Measurements from ENCODE around the gene FANK1.
"Not testable (repeated sequence)": the region's sequence is repeated elsewhere in the genome, so short reads cannot be mapped to it uniquely, and the experiment has no call there.

Gene FANK1

DNA sequence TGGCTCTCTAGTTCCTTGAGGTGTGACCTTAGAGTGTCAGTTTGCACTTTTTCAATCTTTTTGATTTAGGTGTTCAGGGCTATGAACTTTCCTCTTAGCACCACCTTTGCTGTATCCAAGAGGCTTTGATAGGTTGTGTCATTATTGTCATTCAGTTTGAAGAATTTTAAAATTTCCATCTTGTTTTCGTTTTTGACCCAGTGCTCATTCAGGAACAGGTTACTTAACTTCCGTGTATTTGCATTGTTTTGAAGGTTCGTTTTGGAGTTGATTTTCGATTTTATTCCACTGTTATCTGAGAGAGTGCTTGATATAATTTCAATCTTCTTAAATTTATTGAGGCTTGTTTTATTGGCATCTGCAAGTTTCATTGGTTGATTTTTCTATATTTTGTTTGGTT, 37.3 kb downstream of the FANK1 start:
- no peak for FAIRE-seq

DNA sequence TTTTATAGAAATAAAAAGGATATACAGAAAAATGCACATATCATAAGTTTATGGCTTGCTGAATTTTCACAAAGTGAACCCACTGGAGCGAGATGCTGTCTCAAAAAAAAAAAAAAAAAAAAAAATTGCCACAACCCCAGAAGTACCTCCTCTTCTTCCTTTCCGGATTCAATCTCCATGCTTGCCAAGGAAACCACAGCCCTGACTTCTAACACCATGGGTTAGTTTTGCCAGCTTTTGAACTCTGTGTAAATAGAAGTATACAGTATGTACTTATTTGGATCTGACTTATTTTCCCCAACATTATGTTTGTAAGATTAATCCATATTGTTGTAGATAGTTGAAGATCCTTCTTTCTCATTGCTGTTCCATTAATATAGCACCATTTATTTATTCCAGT, 40.0 kb downstream of the FANK1 start:
- no peak for FAIRE-seq

DNA sequence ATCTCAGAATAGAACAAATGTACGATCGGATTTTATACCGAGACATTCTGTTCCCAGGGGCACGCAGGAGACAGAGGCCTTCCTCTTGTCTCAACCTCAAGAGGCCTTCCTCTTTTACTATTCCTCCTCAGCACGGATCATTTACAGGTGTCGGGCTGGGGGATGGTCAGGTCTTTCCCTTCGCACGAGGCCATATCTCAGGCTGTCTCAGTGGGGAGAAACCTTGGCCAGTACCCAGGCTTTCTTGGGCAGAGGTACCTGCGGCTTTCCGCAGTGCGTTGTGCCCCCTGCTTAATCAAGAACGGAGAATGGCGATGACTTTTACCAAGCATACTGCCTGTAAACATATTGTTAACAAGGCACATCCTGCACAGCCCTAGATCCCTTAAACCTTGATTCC, 44.2 kb downstream of the FANK1 start:
- FAIRE-seq: no peak

DNA sequence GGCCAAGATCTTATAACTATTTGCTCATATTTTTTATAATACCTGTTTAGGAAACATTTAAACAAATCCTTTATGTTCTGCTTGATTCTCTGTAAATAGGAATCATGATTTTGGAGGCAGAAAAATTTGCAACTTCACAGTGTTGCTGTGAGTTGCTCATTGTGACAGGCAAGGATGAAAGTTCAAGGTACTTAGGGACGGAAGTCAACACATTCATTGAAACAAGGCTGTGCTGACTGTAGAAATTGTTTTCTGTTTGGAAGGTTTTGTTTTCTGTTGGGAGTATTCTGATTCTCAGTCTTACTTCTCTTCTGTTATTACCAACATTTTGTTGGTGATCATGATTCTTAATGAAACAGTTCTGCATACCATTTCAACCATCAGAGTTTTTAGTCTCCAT, 54.9 kb downstream of the FANK1 start:
- FAIRE-seq: no peak

DNA sequence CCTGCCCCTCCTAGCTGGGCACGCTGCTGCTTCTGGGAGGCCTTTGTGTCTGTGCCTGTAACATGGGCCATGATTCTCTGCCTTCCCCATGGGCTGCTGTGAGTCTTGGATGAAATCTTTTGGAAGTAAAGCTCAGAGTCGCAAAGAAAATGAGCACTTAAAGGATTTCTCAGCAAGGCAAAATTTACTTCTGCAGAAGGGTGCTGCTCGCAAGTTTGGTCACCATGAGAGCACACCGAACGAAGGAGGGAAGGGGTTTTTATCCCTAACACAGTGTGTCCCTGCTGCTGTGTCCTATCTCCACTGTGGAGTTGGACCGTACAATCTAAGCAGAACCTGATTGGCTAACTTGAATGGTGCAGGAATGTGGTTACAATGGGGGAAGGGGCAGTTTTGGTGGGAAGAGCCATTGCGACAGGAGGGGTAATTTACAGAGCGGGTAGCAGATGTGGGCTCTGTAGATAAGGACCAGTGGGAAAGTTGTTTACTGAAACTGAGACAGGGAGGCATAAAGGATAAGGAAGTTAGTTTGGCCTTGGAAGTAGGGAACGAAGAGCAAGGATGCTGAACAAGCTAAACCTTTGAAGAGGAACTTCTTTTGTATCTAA, 57.5 kb downstream of the FANK1 start:
- FAIRE-seq: no peak

DNA sequence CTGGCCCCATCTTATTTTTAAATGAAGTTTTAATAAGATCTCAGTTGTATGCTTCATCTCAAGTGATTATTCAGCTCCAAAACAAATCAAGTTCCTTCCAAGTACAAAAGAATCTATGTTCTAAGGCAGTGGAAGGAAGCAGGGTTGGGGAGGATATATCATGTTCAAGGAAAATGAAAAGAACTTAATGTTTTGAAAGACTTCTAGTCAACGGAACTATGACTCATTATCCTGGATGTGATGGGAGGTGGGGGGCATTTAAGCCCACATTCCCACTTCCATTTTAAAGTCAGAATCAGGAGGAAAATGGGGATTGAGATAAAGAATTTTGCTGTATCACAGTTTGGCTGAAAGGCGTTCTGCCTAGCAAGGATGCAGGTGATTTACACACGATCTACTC, 59.4 kb downstream of the FANK1 start:
- FAIRE-seq: no peak

DNA sequence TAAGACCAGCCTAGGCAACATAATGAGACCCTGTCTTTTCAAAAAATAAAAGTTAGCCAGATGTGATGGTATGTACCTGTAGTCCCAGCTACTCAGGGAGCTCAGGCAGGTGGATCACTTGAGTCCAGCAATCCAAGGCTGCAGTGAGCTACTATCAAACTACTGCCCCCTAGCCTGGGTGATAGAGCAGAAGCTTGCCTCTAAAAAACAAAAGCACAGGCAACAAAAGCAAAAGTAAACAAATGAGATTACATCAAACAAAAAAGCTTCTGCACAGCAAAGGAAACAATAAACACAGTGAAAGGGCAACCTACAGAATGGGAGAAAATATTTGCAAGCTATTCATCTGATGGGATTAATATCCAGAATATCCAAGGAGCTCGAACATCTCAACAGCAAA, 65.4 kb downstream of the FANK1 start:
- FAIRE-seq: no peak

DNA sequence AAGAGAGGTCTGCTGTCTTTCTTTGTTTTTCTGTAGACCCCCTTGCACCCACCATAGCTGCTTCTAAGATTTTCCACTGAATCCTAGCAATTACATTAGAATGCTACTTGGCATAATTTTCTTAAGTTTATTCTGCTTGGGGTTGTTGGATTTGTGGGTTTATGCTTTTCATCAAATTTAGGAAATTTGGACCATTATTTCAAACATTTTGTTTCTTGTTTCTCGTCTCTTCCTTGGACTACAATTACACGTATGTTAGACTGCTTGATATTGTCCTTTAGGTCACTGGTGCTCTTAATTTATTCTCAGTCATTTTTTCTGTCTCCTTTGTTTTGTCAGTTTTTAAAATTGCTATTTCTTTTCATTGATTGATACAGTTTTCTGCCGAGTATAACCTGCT, 65.8 kb downstream of the FANK1 start:
- no peak for FAIRE-seq

DNA sequence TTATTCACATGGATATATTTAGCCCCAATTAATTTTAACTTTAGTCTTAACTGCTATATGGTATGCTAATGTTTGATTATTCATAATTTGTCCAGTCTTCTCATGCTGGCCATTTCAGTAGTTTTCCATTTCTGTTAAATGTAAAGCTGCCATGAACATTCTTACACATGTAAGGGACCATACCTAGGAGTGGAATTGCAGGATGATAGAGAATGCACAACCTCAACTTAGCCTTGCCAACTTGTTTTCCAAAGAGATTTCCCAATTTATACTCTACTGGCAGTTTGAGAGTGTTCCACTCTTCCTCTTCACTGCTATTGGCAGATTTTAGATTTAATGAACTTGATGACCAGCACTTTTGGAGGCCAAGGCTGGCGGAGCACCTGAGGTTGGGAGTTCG, 68.2 kb downstream of the FANK1 start:
- FAIRE-seq: no peak

DNA sequence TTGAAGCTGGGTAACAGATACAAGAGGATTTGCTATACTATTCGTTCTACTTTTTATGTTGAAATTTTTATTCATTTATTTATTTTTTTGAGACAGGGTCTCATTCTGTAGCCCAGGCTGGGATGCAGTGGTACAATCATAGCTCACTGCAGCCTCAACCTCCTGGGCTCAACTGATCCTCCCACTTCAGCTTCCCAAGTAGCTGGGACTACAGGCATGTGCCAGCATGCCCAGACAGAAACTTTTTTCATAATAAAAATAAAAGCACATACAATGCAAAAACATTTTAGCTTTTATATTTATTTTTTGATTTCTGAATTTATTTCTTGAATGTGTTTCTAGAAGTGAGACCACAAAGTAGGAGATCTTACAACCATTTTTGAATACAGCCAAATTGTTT, 71.2 kb downstream of the FANK1 start:
- FAIRE-seq: no peak

DNA sequence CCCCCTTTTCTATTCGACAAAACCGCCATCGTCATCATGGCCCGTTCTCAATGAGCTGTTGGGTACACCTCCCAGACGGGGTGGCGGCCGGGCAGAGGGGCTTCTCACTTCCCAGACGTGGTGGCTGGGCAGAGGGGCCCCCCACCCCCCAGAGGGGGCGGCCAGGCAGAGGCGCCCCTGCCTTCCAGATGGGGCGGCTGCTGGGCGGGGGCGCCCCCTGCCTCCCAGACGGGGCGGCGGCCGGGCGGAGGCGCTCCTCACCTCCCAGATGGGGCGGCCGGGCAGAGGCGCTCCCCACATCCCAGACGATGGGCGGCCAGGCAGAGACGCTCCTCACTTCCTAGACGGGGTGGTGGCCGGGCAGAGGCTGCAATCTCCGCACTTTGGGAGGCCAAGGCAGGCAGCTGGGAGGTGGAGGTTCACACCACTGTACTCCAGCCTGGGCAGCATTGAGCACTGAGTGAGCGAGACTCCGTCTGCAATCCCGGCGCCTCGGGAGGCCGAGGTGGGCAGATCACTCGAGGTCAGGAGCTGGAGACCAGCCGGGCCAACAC, 73.8 kb downstream of the FANK1 start:
- not testable (repeated sequence) for FAIRE-seq

DNA sequence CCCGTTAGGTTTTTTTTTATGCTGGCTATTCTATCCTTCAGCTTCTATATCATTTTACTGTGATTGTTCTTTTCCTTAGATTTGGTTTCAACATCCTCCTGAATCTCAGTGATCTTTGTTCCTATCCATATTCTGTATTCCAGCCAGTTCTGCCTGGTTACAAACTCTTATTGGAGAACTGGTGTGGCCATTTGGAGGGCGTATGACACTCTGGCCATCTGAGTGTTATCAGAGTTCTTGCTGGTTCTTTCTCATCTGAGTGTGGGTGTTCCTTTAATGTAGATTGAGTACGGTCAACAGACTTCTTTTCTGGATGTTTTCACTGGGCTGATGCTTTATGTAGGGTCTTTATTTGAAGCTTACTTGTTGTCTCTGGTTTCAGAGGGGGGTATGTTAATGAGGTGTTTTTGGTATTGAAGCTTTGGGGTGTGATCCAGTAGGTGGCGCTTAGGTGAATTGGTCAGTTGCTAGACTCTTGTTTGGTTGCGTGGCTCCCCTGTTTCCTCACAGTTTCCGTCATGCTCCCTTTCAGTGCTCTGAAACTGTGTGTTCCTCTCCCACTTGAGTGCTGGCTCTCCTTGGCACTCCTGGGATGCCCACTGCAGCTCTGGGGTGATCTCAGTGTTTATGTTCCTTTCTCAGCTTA, 80.7 kb downstream of the FANK1 start:
- FAIRE-seq: no peak

DNA sequence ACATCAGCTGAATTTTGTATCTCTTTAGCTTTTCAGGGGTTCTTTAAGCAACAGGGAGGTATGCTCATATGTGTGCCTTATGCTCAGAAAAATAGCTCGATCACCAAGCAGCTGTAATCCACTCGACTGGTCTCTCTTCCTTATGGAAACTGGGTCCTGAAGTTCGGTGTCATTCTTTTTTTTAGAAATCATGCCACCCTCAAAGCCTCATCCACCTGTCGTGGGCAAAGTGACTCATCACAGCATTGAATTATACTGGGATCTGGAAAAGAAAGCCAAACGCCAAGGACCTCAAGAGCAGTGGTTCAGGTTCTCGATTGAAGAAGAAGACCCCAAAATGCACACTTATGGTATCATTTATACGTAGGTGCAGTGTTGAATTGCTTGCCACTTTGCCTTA, 83.6 kb downstream of the FANK1 start:
- FAIRE-seq: no peak

DNA sequence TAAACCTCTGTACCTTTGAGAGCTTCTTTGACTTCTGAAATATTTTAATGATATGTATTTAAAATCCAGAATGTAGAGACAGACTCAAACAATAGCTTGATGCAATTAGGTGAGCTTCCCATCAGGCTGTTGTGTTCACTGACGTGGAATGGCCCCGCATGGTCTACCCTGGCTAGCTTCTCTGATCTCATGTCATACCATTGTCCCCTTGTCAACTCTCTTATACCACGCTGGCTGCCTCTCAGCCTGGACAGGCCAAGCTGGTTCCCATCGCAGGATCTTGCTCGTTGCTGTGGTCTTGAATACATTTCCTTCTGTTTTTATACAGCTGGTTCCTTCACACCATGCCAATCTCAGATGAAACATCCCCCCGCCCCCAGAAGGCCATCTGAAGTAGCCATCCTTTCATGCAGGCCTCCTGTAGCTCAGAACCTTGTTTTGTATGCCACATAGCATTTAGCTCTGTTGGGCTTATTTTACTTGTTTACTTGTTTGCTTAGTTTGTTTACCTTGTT, 84.2 kb downstream of the FANK1 start:
- FAIRE-seq: no peak

DNA sequence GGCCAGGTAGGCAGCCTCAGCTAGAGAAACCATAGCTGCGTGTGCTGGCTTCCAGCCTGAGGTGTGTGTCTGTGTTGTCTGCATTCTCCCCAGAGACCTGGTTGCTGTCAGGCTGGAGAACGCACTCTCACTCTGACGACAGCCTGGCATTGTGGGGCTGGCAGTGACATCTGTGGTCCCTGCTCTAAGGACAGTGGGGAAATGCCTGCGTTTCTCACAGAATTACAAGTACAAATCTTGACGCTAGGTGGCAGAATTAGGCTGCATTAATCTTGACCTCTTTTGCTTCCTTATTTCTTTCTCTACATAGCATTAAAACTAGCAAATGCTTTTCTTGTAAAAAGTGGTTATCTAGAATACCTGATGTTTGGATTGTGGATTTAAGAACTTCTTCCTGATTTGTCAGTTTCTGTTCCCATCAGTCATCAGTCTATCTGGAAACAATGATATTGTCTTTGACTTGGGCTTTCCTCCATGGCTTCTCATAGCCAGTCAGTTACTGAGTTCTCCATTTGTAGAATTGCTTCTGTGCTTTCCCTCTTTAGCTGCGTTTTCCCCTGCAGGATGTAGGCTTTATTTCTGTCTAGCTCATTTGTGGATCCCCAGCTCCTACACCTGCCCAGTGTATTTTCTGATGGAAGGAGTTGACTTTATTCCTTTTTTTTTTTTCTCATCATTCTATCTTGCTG, 86.0 kb downstream of the FANK1 start:
- FAIRE-seq: no peak

DNA sequence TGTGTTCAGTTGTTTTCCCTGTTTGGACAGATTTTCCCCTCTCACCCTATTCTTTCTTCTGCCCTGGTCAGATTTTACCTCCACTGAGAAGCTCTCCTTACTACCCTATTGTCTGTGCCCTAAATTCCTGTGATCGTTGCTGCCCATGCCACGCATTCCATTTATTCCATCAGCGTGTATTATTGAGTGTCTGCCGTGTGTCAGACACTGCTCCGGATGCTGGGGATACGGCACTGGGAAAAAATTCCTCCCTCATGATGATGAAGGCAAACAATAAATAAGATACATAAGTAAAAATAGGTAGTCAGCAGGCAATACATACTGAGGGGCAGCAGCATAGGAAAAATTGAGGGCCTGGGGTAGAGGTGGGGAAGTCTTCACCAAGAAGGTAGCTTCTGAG, 86.8 kb downstream of the FANK1 start:
- FAIRE-seq: no peak

DNA sequence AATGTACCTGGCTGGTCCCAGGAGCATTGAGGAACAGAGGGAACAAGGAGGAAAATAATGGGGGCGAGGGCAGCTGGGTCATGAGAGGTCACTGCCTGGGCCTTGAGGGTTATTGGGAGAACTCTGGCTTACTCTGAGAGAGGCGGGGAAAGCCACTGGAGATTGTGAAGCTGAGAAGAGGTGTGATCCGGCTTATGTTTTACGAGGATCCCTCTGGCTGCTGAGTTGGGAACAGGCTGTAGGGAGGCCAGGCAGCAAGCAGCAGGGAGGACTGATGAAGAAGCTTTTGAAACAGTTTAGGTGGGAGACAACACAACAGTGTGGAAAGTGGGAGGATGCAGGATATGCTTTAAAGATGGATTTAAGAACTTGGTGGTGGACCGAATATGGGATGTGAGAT, 87.3 kb downstream of the FANK1 start:
- FAIRE-seq: no peak

DNA sequence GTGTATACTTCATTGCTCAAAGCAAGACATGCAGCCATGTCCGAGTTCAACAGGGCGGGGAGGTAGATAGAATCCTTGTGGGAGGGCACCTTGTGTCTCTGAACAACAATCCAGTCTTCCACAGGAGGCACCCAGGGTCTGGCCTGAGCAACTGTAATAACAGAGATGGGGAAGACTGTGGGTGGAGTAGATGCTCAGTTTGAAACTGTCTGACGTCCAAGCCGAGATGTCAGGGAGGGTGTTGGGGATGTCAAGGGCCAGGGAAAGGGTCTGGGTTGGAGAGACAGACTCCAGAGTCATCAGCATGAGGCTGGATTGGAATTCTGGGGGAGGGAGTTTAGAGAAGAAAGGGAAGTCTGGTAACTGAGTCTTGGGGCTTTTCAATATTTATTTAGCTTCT, 88.0 kb downstream of the FANK1 start:
- FAIRE-seq: no peak

DNA sequence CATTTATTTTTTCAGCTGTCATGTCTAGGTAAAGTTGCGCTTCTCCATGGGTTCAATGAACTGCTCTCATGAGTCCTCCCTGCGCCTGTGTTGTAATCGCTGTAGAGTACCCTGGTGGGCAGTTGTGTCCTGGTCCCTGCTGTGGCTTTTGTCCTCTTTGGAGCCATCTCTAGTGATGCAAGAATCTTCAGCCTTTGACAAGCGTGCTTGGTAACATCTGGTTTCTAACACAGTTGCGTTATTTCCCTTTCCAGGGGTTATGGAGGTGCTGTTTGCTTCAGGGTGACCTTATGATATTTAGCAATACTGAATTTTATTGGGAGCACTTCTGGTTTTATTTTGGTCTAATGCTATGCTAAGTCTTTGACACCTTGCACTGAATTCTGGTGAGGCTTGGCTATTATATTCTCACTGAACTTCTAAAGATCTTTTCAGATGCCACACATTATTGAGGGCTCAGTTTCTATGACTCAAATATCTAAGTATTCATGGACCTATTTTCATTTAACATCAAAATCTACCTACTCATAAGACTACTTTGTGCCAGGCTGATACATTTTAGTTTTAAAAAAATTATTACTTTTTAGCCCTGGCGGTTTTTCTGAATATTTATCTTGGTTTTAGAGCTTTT, 88.6 kb downstream of the FANK1 start:
- no peak for FAIRE-seq

DNA sequence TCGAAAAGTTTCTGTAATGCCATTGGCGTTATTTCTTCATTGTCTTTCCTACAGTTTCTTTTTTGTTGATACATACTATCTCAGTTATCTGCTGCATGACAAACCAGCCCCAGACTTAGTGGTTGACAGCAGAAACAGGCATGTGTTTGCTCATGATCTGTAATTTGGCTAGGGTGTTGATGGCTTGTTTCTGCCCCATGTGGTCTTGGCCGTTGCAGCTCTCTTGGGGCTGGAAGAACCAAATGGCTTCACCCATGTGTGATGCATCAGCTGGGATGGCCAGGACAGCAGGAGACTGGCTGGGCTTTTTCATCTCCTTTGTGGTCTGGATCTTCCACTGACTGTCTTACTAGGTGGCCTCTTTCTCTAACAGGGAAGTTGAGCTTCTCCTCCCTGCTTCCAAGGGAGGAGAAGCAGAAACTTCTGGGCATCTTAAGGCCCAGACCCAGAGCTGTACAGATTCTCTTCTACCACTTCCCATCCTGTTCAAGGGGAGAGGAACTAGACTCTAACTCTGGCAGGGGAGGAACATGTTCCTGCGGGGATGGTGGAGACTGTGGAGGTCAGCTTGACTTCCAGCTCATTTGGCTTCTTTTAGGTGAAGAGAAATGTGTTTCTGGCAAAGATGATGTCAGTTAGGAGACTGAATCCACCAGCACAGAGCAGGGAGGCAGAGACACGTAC, 89.3 kb downstream of the FANK1 start:
- no peak for FAIRE-seq

DNA sequence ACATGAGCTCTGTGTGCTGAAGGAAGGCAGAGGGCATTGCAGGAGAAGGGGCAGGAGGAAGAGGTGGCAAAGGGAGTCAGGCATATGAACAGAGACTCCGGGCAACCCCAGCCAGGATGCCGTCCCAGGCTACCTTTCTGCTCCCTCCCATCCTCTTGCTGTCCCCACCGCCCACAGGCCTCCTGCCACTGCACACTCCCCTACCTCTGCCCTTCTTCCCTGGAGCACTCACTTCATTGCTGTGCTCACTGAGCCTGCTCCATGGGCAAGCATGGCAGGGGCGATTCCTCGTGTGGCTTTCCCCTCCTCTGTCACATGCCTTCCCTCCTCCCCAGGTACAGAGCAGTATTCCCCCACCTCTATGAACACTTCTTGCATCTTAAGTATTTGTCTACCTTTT, 93.4 kb downstream of the FANK1 start:
- no peak for FAIRE-seq

DNA sequence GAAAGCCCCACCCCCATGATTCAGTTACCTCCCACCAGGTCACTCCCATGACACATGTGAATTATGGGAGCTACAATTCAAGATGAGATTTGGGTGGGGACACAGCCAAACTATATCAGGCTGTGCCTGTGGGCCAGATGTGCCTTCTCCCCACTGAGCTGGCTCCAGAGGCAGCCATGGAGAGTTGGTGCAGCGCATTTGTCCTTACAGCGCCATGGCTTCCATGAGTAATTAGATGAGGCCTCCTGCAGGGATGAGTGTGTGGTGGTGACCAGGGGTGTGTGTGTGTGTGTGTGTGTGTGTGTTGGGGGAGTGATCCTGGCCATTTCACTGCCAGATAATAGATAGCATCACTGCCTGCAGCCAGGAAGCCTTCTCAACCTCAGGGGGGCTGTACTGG, 94.6 kb downstream of the FANK1 start:
- no peak for FAIRE-seq

DNA sequence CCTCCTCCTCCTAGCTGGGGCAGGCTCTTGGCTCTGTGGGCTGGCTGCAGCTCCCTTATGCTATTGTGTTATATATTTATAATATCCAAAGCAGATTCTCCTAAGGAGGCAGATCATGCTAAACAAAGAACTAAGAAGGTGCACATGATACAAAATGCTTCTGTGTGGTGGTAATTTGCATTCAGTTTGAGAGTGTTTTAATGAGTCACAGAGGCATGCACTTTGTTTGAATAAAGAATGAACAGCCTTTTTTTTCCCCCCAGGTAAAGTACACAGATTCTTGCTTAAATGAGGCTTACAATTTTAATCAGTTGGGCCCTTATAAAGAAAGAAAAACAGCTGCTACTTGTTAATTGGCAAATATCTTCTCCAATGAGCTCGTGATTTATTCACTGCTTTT, 95.0 kb downstream of the FANK1 start:
- FAIRE-seq: no peak
